Measurements from ENCODE around the gene RBMS3.
"Not testable (repeated sequence)": the region's sequence is repeated elsewhere in the genome, so short reads cannot be mapped to it uniquely, and the experiment has no call there.

The RBMS3 gene

DNA sequence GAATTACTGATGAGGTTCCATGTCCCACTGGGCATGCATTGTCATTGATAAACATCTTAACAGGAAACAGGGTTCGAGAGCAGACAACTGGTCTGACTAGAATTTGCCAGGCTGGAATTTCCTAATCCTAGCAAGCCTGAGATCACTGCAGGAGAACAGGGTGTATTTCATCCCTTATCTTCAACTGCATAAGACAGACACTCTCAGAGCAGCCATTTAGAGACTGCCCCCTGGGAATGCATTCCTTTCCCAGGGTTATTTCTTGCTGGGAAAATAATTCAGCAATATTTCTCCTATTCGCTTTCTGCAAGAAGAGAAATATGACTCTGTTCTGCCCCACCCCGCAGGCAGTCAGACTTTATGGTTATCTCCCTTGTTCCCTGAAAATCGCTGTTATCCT, 113.1 kb downstream of the RBMS3 start:
- not testable (repeated sequence) for H3K27me3 ChIP-seq (ENCODE audit: control insufficient read depth, insufficient read depth, low read length); H3K4me1 ChIP-seq (ENCODE audit: control insufficient read depth, insufficient read depth, low read length); H3K36me3 ChIP-seq (ENCODE audit: insufficient read depth, low read length); H3K9ac ChIP-seq (ENCODE audit: low read depth, low read length); H3K4me2 ChIP-seq (ENCODE audit: low read length); H3K9me3 ChIP-seq (replicated peaks; ENCODE audit: low read length); H3K4me3 ChIP-seq (ENCODE audit: low read length)

DNA sequence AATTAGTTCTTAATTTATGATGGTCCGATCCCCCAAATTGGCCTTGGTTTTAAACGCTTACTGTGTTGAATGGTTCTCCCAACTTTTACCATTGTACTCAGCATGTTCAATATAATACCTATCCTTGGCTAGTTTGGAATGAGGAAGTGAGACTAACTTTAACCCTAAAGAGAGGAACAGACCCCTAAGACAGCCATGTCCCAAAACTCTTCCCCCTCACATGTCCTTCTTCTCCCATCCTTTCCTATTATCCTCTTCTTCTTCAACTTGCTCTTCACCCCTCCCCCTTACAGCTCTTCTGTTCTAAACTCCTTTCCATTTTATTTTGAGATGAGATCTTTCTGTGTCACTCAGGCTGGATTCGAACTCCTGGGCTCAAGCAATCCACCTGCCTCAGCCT, 116.5 kb downstream of the RBMS3 start:
- H3K9ac ChIP-seq (ENCODE audit: low read depth, low read length): no peak overlapping the region
- H3K4me2 ChIP-seq (ENCODE audit: low read length): no peak overlapping the region
- no peaks in the 10 kb centered on the region for H3K9me3 ChIP-seq (replicated peaks; ENCODE audit: low read length)
- H3K27me3 ChIP-seq (ENCODE audit: control insufficient read depth, insufficient read depth, low read length): no peaks in the 10 kb centered on the region
- no peaks in the 10 kb centered on the region for H3K4me1 ChIP-seq (ENCODE audit: control insufficient read depth, insufficient read depth, low read length)
- no peak overlapping the region for H3K4me3 ChIP-seq (ENCODE audit: low read length)
- no peaks in the 10 kb centered on the region for H3K36me3 ChIP-seq (ENCODE audit: insufficient read depth, low read length)

DNA sequence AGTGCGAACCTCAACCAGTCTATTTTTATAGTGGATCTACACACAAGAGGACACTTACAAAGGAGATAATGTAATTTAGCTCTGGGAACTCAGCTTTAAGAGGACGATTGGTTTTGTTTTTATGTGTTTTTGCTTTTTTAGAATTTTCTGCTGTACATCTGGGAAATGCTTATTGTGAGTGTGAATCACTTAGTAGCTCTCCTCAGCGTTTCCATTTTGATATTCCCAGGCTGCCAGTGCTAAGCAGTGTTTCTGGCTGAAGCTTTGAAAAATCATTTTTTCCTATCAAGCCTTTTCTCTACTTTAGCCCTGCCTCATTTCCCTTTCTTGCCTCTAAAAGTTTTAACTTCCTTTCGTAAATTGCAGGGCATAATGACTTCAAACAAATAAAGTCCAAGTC, 117.9 kb downstream of the RBMS3 start:
- H3K27me3 ChIP-seq (ENCODE audit: control insufficient read depth, insufficient read depth, low read length): no peaks in the 10 kb centered on the region
- H3K4me3 ChIP-seq (ENCODE audit: low read length): no peak overlapping the region
- H3K4me1 ChIP-seq (ENCODE audit: control insufficient read depth, insufficient read depth, low read length): no peaks in the 10 kb centered on the region
- H3K9me3 ChIP-seq (replicated peaks; ENCODE audit: low read length): no peaks in the 10 kb centered on the region
- H3K36me3 ChIP-seq (ENCODE audit: insufficient read depth, low read length): no peaks in the 10 kb centered on the region
- H3K9ac ChIP-seq (ENCODE audit: low read depth, low read length): no peak overlapping the region
- no peak overlapping the region for H3K4me2 ChIP-seq (ENCODE audit: low read length)

DNA sequence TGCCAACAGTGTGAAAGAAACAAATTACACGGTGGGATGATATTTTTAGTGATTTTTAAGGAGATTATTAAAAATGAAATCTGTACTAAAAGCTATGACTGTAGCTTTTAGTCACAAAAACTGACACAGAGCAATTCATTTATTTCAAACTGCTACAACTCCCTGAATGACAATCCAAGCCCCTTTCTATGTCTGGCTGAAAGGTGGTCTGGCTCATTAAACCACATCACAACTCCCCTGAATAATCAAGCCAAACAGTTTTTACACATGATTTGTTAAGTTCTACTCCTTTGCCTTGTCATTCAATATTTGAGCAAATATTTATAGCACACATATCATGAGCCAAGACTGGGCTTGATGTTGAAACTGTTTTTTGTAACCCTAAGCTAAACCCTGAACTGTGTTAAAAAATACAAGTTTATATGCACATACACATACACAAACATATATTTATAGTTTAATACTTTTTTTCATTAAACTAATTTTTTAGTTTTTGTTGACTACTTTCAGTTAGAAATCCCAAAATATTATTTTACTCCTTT, 125.5 kb downstream of the RBMS3 start:
- Histone ChIP-seq H3K4me1 (ENCODE audit: control insufficient read depth, insufficient read depth, low read length) (peaks cover 9% of the 10 kb centered on the region), H3K27me3 (ENCODE audit: control insufficient read depth, insufficient read depth, low read length) (no peaks in the 10 kb centered on the region), H3K9ac (ENCODE audit: low read depth, low read length) (no peak overlapping the region), H3K9me3 (replicated peaks; ENCODE audit: low read length) (no peaks in the 10 kb centered on the region), H3K4me3 (ENCODE audit: low read length) (no peak overlapping the region), H3K36me3 (ENCODE audit: insufficient read depth, low read length) (no peaks in the 10 kb centered on the region), H3K4me2 (ENCODE audit: low read length) (no peak overlapping the region)

DNA sequence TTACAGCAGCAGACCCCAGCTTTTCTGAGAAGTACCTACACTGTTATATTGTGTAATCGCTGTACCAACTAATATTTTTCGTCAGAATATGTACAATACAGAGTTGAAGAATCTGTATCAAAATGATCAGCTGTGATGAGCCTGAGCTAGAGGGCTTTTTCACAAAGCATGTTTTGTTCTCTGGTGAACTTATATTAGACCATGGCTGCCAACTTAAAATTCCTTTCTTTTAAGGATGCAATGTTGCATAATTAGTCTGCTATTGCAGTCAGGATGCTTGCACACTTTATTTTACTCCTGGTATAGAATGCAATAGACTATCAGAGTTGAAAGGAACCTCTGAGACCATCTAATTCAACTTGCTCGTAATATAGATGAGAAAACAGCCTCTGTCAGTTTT, 127.8 kb downstream of the RBMS3 start:
- H3K27me3 ChIP-seq (ENCODE audit: control insufficient read depth, insufficient read depth, low read length): no peaks in the 10 kb centered on the region
- H3K36me3 ChIP-seq (ENCODE audit: insufficient read depth, low read length): no peaks in the 10 kb centered on the region
- no peaks in the 10 kb centered on the region for H3K9me3 ChIP-seq (replicated peaks; ENCODE audit: low read length)
- H3K9ac ChIP-seq (ENCODE audit: low read depth, low read length): no peak overlapping the region
- no peak overlapping the region for H3K4me2 ChIP-seq (ENCODE audit: low read length)
- peaks cover 9% of the 10 kb centered on the region for H3K4me1 ChIP-seq (ENCODE audit: control insufficient read depth, insufficient read depth, low read length)
- H3K4me3 ChIP-seq (ENCODE audit: low read length): no peak overlapping the region

DNA sequence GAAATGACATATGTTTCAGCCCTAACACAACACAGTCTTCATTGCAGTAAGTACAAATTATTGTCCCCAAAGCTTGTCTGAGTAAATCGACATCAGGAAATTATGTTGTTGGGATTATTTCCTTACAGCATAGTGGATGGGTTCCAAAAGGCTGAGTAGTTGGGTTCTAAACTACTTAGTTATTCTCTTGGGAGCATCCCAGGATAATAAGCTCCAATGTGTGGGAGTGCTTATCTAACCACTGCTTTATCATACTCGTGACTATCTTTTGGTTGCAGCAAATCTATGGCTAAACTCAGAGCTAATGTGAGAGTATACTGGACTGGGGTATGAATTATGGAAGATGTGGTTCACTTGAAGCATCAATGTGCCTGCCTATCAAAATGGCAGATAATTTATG, 128.5 kb downstream of the RBMS3 start:
- Histone ChIP-seq H3K4me2 (ENCODE audit: low read length) (no peak overlapping the region), H3K27me3 (ENCODE audit: control insufficient read depth, insufficient read depth, low read length) (no peaks in the 10 kb centered on the region), H3K4me3 (ENCODE audit: low read length) (no peak overlapping the region), H3K36me3 (ENCODE audit: insufficient read depth, low read length) (no peaks in the 10 kb centered on the region), H3K9me3 (replicated peaks; ENCODE audit: low read length) (no peaks in the 10 kb centered on the region), H3K9ac (ENCODE audit: low read depth, low read length) (no peak overlapping the region), H3K4me1 (ENCODE audit: control insufficient read depth, insufficient read depth, low read length) (peaks cover 9% of the 10 kb centered on the region)

DNA sequence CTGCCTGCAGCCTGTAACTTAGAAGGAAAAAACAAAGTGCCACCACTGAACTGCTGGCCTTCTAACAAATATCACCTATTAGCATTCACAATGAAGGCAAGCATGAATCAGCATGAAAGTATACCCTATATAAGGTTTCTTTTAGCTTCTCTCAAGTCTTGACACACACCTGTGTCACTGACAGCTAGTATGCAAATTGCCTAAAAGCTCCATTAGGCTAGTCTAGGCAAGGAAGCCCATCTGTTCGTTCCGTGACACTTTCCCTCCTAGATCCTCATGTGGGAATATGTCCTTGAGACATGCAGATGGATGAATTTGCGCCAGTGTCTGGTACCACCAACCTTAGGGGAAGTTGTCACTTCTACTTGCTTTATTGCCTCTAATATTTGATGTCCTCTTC, 129.3 kb downstream of the RBMS3 start:
- Histone ChIP-seq H3K9me3 (replicated peaks; ENCODE audit: low read length) (no peaks in the 10 kb centered on the region), H3K36me3 (ENCODE audit: insufficient read depth, low read length) (no peaks in the 10 kb centered on the region), H3K9ac (ENCODE audit: low read depth, low read length) (no peak overlapping the region), H3K4me3 (ENCODE audit: low read length) (no peak overlapping the region), H3K4me2 (ENCODE audit: low read length) (no peak overlapping the region), H3K27me3 (ENCODE audit: control insufficient read depth, insufficient read depth, low read length) (no peaks in the 10 kb centered on the region), H3K4me1 (ENCODE audit: control insufficient read depth, insufficient read depth, low read length) (peaks cover 9% of the 10 kb centered on the region)

DNA sequence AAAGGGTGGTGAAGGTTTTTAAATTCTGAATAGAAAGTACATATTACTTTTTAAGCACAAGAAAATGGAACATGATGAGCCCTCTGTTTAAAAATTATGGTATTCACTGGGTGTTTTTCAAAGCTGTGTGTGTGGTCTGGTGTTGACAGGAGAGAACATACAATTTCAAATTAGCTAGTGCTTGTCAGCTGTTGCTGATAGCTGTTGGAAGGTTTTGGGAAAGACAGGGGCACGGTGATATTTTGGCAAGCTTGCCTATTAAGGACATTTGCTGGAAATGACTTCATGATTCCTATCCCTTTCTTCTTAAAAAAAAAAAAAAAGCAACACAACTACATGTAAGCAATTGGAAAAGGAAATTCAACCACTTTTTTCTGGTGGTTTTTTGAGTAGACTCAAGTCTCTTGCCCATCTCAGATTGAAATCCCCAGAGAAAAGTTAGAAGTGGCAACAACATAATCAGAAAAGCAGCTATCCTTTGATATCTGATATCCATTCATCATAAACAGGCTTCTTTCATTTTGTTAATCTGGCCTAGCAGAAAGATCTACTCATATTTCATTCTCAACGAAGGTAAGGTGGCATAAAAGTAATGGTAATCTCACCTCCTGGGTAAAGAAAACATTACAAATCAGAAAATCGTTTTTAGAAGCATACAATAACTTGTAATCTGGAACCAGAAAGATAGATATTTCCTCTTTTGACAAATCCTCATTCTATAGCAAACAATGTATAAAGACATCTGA, 130.0 kb downstream of the RBMS3 start:
- H3K9me3 ChIP-seq (replicated peaks; ENCODE audit: low read length): no peaks in the 10 kb centered on the region
- no peaks in the 10 kb centered on the region for H3K36me3 ChIP-seq (ENCODE audit: insufficient read depth, low read length)
- no peak overlapping the region for H3K4me3 ChIP-seq (ENCODE audit: low read length)
- no peak overlapping the region for H3K9ac ChIP-seq (ENCODE audit: low read depth, low read length)
- H3K27me3 ChIP-seq (ENCODE audit: control insufficient read depth, insufficient read depth, low read length): no peaks in the 10 kb centered on the region
- H3K4me2 ChIP-seq (ENCODE audit: low read length): no peak overlapping the region
- H3K4me1 ChIP-seq (ENCODE audit: control insufficient read depth, insufficient read depth, low read length): peaks cover 12% of the 10 kb centered on the region

DNA sequence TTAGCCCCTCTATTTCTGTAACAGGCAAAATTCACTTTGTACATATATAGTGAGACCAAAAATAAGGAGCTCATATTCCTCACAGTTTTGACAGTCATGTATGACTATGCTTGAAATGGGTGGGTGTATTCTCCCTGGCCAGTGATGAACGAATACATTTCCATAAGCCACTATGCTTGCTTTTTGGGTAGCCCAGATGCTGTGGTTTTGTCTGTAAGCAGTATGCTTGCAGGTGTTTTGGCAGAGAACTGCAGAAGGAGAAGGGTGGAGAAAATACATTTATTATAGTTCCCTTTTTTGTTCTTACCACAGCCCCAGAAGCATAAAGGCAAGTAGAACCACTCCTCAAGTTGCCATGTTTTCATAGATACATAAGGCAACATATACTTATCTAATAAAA, 131.2 kb downstream of the RBMS3 start:
- Histone ChIP-seq H3K4me2 (ENCODE audit: low read length) (no peak overlapping the region), H3K9me3 (replicated peaks; ENCODE audit: low read length) (no peaks in the 10 kb centered on the region), H3K9ac (ENCODE audit: low read depth, low read length) (no peak overlapping the region), H3K4me1 (ENCODE audit: control insufficient read depth, insufficient read depth, low read length) (peaks cover 8% of the 10 kb centered on the region), H3K27me3 (ENCODE audit: control insufficient read depth, insufficient read depth, low read length) (no peaks in the 10 kb centered on the region), H3K36me3 (ENCODE audit: insufficient read depth, low read length) (no peaks in the 10 kb centered on the region), H3K4me3 (ENCODE audit: low read length) (no peak overlapping the region)

GRCh38 chr3:29414468-29415224, 133.8 kb downstream of the RBMS3 start:
- no peaks in the 10 kb centered on the region for H3K27me3 ChIP-seq (ENCODE audit: control insufficient read depth, insufficient read depth, low read length)
- no peak overlapping the region for H3K4me2 ChIP-seq (ENCODE audit: low read length)
- no peak overlapping the region for H3K4me3 ChIP-seq (ENCODE audit: low read length)
- H3K9ac ChIP-seq (ENCODE audit: low read depth, low read length): no peak overlapping the region
- no peaks in the 10 kb centered on the region for H3K9me3 ChIP-seq (replicated peaks; ENCODE audit: low read length)
- no peaks in the 10 kb centered on the region for H3K36me3 ChIP-seq (ENCODE audit: insufficient read depth, low read length)
- peaks cover 8% of the 10 kb centered on the region for H3K4me1 ChIP-seq (ENCODE audit: control insufficient read depth, insufficient read depth, low read length)

DNA sequence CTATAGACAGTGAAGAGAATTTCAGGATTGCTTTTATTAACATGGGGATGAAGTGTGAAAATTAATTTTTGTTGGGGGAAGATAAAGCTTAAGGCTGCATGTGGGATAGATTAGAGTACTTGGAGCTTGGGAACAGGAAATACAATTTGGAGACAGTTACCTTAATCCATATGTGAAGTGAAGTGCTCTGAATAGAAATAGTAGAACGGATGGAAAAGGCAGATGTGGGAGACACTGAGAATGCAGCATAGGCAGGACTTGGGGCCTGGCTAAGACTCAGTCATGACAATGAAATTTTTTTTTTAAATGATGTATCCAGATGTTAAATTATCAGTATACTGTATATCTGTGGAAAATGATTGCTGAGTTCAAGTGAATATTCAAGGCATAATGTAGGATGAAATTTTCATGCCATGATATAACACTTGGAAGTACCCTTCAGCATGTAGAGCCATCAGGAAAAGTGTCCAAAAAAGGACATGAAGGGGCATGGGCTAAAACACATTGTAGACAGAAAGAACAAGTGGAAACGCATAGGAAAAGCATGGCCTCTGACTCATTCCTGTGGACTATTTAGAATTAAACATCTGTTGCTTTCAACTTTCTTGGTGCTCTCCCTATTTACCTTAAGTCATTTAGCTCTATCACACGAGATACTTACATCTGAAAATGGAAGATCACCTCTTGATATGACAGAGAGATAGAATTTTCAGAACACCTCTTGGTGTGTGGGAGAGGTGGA, 134.8 kb downstream of the RBMS3 start:
- no peaks in the 10 kb centered on the region for H3K9me3 ChIP-seq (replicated peaks; ENCODE audit: low read length)
- H3K4me1 ChIP-seq (ENCODE audit: control insufficient read depth, insufficient read depth, low read length): peaks cover 8% of the 10 kb centered on the region
- H3K27me3 ChIP-seq (ENCODE audit: control insufficient read depth, insufficient read depth, low read length): no peaks in the 10 kb centered on the region
- H3K36me3 ChIP-seq (ENCODE audit: insufficient read depth, low read length): no peaks in the 10 kb centered on the region
- H3K4me3 ChIP-seq (ENCODE audit: low read length): no peak overlapping the region
- H3K9ac ChIP-seq (ENCODE audit: low read depth, low read length): no peak overlapping the region
- no peak overlapping the region for H3K4me2 ChIP-seq (ENCODE audit: low read length)
